ENCODE results near the gene MTFP1.
"Not testable (repeated sequence)": the region's sequence is repeated elsewhere in the genome, so short reads cannot be mapped to it uniquely, and the experiment has no call there.

Gene MTFP1

GRCh38 chr22:30402028-30402765 is 23.4 kb upstream of the MTFP1 start:
- no peak for DNase-seq

GRCh38 chr22:30402766-30403104 is 22.8 kb upstream of the MTFP1 start:
- not testable (repeated sequence) for DNase-seq

- no peak for DNase-seq
Observed at GRCh38 chr22:30404307-30404706, 21.3 kb upstream of the MTFP1 start.

GRCh38 chr22:30405731-30406130 is 19.8 kb upstream of the MTFP1 start:
- DNase-seq, result no peak

- DNase-seq, result no peak
Observed at GRCh38 chr22:30406400-30406799, 19.2 kb upstream of the MTFP1 start.

- peak; percentile 55 for DNase-seq
Observed at GRCh38 chr22:30408388-30409102, 17.0 kb upstream of the MTFP1 start.

- no peak for DNase-seq
Observed at GRCh38 chr22:30411780-30412179, 13.8 kb upstream of the MTFP1 start.

GRCh38 chr22:30413001-30413400 is 12.6 kb upstream of the MTFP1 start:
- no peak for DNase-seq

GRCh38 chr22:30413745-30414524 is 11.6 kb upstream of the MTFP1 start:
- no peak for DNase-seq

- no peak for DNase-seq
Observed at GRCh38 chr22:30414525-30415047, 11.0 kb upstream of the MTFP1 start.

- DNase-seq, result no peak
Observed at GRCh38 chr22:30416403-30416802, 9.2 kb upstream of the MTFP1 start.

- no peak for DNase-seq
Observed at GRCh38 chr22:30416837-30417236, 8.7 kb upstream of the MTFP1 start.

- peak; percentile 80 for DNase-seq
Observed at GRCh38 chr22:30420347-30421125, 5.0 kb upstream of the MTFP1 start.

GRCh38 chr22:30421695-30422480 is 3.7 kb upstream of the MTFP1 start:
- no peak for DNase-seq

GRCh38 chr22:30422481-30423300 is 2.9 kb upstream of the MTFP1 start:
- DNase-seq, result peak; percentile 89

GRCh38 chr22:30423301-30423958 is 2.1 kb upstream of the MTFP1 start:
- DNase-seq, result no peak

GRCh38 chr22:30423959-30424533 is 1.5 kb upstream of the MTFP1 start:
- DNase-seq, result peak; percentile 100

GRCh38 chr22:30424534-30425326 is 838 bp upstream of the MTFP1 start:
- DNase-seq, result peak; percentile 37

GRCh38 chr22:30425327-30425615 is 297 bp upstream of the MTFP1 start:
- DNase-seq, result no peak
